Endothelial cell of umbilical vein (primary cell): ENCODE measurements around the gene PROZ. TPM values are rescaled to one million over a fixed set of nuclear protein-coding genes. Genes with fewer than 3 reads are reported as not detected.

Source experiments
- BruUV-seq: library from RNA; stranded (reverse); fragments of 400-500 nt; replicated peaks from 2 replicates; lab custom pipeline; 2021; lab: Mats Ljungman, UMichigan
- CTCF ChIA-PET: fragments of 300-600, 350-600 bp; sonication (Branson Sonifier 250); formaldehyde crosslinking; loops from one replicate; lab custom pipeline; 2021; ENCODE audit warnings: antibody characterized with exemption, inconsistent platforms; lab: Charles Lee
- POLR2A ChIA-PET: fragments of 300-600, 350-600 bp; sonication (Branson Sonifier 250); formaldehyde crosslinking; loops from one replicate; lab custom pipeline; 2021; ENCODE audit warnings: antibody characterized with exemption, inconsistent platforms; lab: Charles Lee
- DNase-seq: peaks from one replicate; pipeline ENCODE4 v3.0.0-alpha.2; 2011; ENCODE audit warnings: low read depth, low spot score
- FAIRE-seq: peaks from 2 replicates; lab custom pipeline; 2011; peaks lifted over from hg19 to GRCh38; lab: Jason Lieb, UNC
- H2AFZ ChIP-seq: 2 replicates; pipeline ENCODE4 v1.6.0; 2012; ENCODE audit warnings: low read depth, low read length, control low read depth, inconsistent platforms
- H3K27ac ChIP-seq: 2 replicates; pipeline ENCODE4 v1.5.1; 2011; ENCODE audit warnings: low read depth, mild to moderate bottlenecking, control low read depth, low read length, moderate library complexity; ENCODE audit not compliant: insufficient read depth
- H3K27me3 ChIP-seq, 2 experiments: 2 replicates each; pipeline versions ENCODE4 v1.6.0 to v1.6.1; 2011; ENCODE audit warnings: low read length in 2 of 2, mixed read lengths in 1 of 2; ENCODE audit not compliant: control insufficient read depth in 2 of 2, insufficient read depth in 2 of 2
- H3K36me3 ChIP-seq, 2 experiments: 2 replicates in 1 of 2; 3 replicates in 1 of 2; pipeline ENCODE4 v1.5.1; 2011; ENCODE audit warnings: low read length in 2 of 2, mild to moderate bottlenecking in 1 of 2, moderate library complexity in 1 of 2; ENCODE audit not compliant: control insufficient read depth in 2 of 2, insufficient read depth in 2 of 2; ENCODE audit errors: extremely low read depth in 1 of 2
- H3K4me1 ChIP-seq: 3 replicates; pipeline ENCODE4 v1.5.1; 2011; ENCODE audit warnings: mild to moderate bottlenecking, low read length; ENCODE audit not compliant: control insufficient read depth, insufficient read depth; ENCODE audit errors: extremely low read depth
- H3K4me2 ChIP-seq: 2 replicates; pipeline ENCODE4 v1.6.1; 2011; ENCODE audit warnings: low read length, control low read depth, mixed read lengths; ENCODE audit not compliant: insufficient read depth
- H3K4me3 ChIP-seq, 3 experiments: fragments of 200-600 bp in 1 of 3; sonication (generic), shearing (Covaris generic) in 1 of 3; replicated peaks in 1 of 3; 2 replicates each; pipeline ENCODE4 v1.5.1; 2011 to 2016; ENCODE audit warnings: control low read depth in 3 of 3, low read length in 3 of 3, mild to moderate bottlenecking in 2 of 3, inconsistent platforms in 1 of 3, low read depth in 1 of 3, moderate library complexity in 1 of 3; ENCODE audit not compliant: insufficient read depth in 1 of 3
- H3K79me2 ChIP-seq: 2 replicates; pipeline ENCODE4 v1.6.0; 2012; ENCODE audit warnings: low read length, inconsistent platforms; ENCODE audit not compliant: control insufficient read depth, insufficient read depth
- H3K9ac ChIP-seq: replicated peaks from 2 replicates; pipeline ENCODE3; 2011; ENCODE audit warnings: low read length, control low read depth; ENCODE audit not compliant: insufficient read depth; ENCODE audit errors: extremely low read depth
- H3K9me1 ChIP-seq: replicated peaks from 3 replicates; pipeline ENCODE4 v1.6.0; 2011; ENCODE audit warnings: mild to moderate bottlenecking, low read length; ENCODE audit not compliant: control insufficient read depth, insufficient read depth; ENCODE audit errors: extremely low read depth
- H3K9me3 ChIP-seq: replicated peaks from 2 replicates; pipeline ENCODE4 v1.5.1; 2012; ENCODE audit warnings: low read length, inconsistent platforms; ENCODE audit not compliant: control insufficient read depth, insufficient read depth
- H4K20me1 ChIP-seq: replicated peaks from 2 replicates; pipeline ENCODE3; 2011; ENCODE audit warnings: mild to moderate bottlenecking, low read length; ENCODE audit not compliant: control insufficient read depth, insufficient read depth; ENCODE audit errors: extremely low read depth
- EZH2 ChIP-seq: IDR thresholded peaks from 2 replicates; pipeline ENCODE4 v1.6.1; 2012; ENCODE audit warnings: borderline replicate concordance, low read depth, mild to moderate bottlenecking, moderate library complexity, low read length, inconsistent platforms; ENCODE audit not compliant: severe bottlenecking
- FOS ChIP-seq: IDR thresholded peaks from 2 replicates; pipeline ENCODE4 v1.6.1; 2011; ENCODE audit warnings: mild to moderate bottlenecking, low read length, moderate library complexity, borderline replicate concordance; ENCODE audit not compliant: insufficient read depth
- GATA2 ChIP-seq: IDR thresholded peaks from 2 replicates; pipeline ENCODE4 v1.7.0; 2011; ENCODE audit warnings: low read depth, mild to moderate bottlenecking, moderate library complexity, mixed read lengths, low read length; ENCODE audit not compliant: insufficient read length, insufficient read depth
- JUN ChIP-seq: IDR thresholded peaks from 2 replicates; pipeline ENCODE4 v1.6.1; 2011; ENCODE audit warnings: borderline replicate concordance, low read depth; ENCODE audit not compliant: insufficient read length, insufficient read depth
- MYC ChIP-seq: IDR thresholded peaks from one replicate; pipeline ENCODE4 v1.6.1; 2011; ENCODE audit warnings: mild to moderate bottlenecking, low read depth, low read length
- POLR2A ChIP-seq: IDR thresholded peaks from 2 replicates; pipeline ENCODE4 v1.6.1; 2012; ENCODE audit warnings: low read depth, mild to moderate bottlenecking, control low read depth, low read length
- POLR2AphosphoS5 ChIP-seq: IDR thresholded peaks from 2 replicates; pipeline ENCODE4 v1.6.1; 2012; ENCODE audit warnings: low read depth, mild to moderate bottlenecking, control low read depth, low read length, moderate library complexity; ENCODE audit not compliant: insufficient read depth
- dilution Hi-C: fragments of 300-500 bp; cut with MboI; formaldehyde crosslinking; loops from one replicate; pipeline ENCODE4 v1.15.0; 2019; ENCODE audit warnings: low sequenced_read_pairs; ENCODE audit not compliant: extremely low pct_ligation_motif_present
- intact Hi-C: fragments of 100-400 bp; cut with micrococcal nuclease; formaldehyde crosslinking; loops from one replicate; pipeline ENCODE4 v1.10.0; 2022
- polyA plus RNA-seq, 4 experiments: library from polyadenylated mRNA; depleted of rRNA in 3 of 4; stranded (reverse) in 3 of 4; unstranded in 1 of 4; fragments of >200 nt; gene quantifications; 2 replicates each; pipeline versions ENCODE4 v1.2.1 to v1.2.3, GENCODE V29; 2011 to 2012; ENCODE audit warnings: missing spikeins in 1 of 4
- total RNA-seq: library from RNA; stranded (reverse); gene quantifications from 2 replicates; pipeline ENCODE4 v1.2.3, GENCODE V29; 2021
- TF ChIP-seq, protein P1 (sequence below): IDR thresholded peaks from 2 replicates; pipeline ENCODE4 v1.6.1; 2011; ENCODE audit not compliant: insufficient read depth, insufficient read length
- TF ChIP-seq, protein P2 (sequence below), 2 donors: IDR thresholded peaks; 1 replicate in 1 of 2; 2 replicates in 1 of 2; pipeline ENCODE4 v1.5.1; 2011; ENCODE audit warnings: low read length in 2 of 2, mild to moderate bottlenecking in 2 of 2, moderate library complexity in 2 of 2, control low read depth in 1 of 2, inconsistent platforms in 1 of 2, low read depth in 1 of 2; ENCODE audit not compliant: insufficient read depth in 1 of 2; ENCODE audit errors: extremely low read depth in 1 of 2

Gene PROZ
- total and polyA plus RNA-seq, 2 donors (not counting 3 experiments of a cell fraction or from before 2014, with no cell fraction given) = not detected

DNA sequence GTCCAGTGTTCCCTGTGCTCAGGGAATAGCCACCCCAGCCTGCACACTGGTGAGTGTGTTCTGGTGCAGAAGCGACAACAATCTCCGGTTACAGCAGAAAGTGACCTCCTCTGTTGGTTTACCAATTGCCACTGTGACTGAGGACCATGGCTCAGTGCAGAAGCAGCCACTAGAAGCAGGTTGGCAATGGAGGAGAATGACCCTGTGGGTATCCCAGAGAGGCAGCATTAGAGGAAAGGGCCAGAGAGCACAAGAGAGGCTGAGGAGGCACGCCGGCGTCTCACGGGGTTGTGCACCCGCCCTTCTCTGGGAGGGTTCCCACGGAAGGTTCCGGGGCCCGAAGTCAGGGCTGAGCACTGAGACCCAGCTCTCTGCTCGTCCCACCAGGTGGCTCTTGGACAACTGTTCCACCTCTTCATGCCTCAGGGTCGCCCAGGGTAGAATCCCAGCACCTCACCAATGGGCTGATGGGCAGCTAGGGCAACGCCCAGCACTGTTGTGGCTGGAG lies 14.0 kb downstream of the PROZ start:
- Histone ChIP-seq H3K4me2 (no peak overlapping the region), H3K27me3 (no peaks in the 10 kb centered on the region), H3K9me1 (no peaks in the 10 kb centered on the region), H3K9me3 (no peaks in the 10 kb centered on the region), H3K36me3 (peaks cover 0 to 10% of the 10 kb centered on the region in 2 experiments), H3K27ac (no peak overlapping the region), H3K4me3 (no peak overlapping the region), H3K4me1 (peaks cover 24% of the 10 kb centered on the region), H3K9ac (no peak overlapping the region), H4K20me1 (no peaks in the 10 kb centered on the region), H3K79me2 (no peaks in the 10 kb centered on the region), H2AFZ (no peak overlapping the region)
- intact Hi-C loops (no loop called here), dilution Hi-C loops (no loop called here)
- no TSS peak for BruUV-seq
- ChIA-PET POLR2A (no interaction called here), CTCF (no interaction called here)
- FAIRE-seq = no peak
- DNase-seq = no peak
- TF ChIP-seq POLR2AphosphoS5 (no peak), MYC (no peak), FOS (no peak), GATA2 (no peak), POLR2A (no peak), EZH2 (no peak)
- TF ChIP-seq, protein P1, sequence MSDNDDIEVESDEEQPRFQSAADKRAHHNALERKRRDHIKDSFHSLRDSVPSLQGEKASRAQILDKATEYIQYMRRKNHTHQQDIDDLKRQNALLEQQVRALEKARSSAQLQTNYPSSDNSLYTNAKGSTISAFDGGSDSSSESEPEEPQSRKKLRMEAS = no peak

DNA sequence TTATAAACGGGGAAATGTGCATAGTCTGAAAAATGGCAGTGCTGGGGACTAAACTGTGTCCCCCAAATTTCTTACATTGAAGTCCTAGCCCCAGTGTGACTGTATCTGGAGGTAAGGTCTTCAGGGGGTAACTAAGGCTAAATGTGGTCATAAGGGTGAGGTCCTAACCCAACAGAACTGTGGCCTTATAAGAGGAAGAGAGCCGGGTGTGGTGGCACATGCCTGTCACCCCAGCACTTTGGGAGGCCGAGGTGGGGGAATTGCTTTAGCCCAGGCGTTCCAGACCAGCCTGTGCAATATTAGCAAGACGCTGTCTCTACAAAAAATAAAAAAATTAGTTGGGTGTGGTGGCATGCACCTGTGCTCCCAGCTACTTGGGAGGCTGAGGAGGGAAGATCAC lies 17.8 kb downstream of the PROZ start:
- BruUV-seq = no TSS peak
- no peaks in the 10 kb centered on the region for H4K20me1 ChIP-seq
- dilution Hi-C loops (no loop called here), intact Hi-C loops (no loop called here)
- peaks cover 16 to 23% of the 10 kb centered on the region in 2 experiments for H3K36me3 ChIP-seq
- FAIRE-seq (no peak), DNase-seq (no peak)
- H3K4me1 ChIP-seq = peaks cover 15% of the 10 kb centered on the region
- H3K27me3 ChIP-seq = no peaks in the 10 kb centered on the region
- POLR2A ChIA-PET = no interaction called here
- no peak for TF ChIP-seq EZH2
- TF ChIP-seq MYC = no peak
- TF ChIP-seq GATA2 = no peak
- TF ChIP-seq FOS = no peak
- TF ChIP-seq JUN = no peak
- TF ChIP-seq, protein P2, sequence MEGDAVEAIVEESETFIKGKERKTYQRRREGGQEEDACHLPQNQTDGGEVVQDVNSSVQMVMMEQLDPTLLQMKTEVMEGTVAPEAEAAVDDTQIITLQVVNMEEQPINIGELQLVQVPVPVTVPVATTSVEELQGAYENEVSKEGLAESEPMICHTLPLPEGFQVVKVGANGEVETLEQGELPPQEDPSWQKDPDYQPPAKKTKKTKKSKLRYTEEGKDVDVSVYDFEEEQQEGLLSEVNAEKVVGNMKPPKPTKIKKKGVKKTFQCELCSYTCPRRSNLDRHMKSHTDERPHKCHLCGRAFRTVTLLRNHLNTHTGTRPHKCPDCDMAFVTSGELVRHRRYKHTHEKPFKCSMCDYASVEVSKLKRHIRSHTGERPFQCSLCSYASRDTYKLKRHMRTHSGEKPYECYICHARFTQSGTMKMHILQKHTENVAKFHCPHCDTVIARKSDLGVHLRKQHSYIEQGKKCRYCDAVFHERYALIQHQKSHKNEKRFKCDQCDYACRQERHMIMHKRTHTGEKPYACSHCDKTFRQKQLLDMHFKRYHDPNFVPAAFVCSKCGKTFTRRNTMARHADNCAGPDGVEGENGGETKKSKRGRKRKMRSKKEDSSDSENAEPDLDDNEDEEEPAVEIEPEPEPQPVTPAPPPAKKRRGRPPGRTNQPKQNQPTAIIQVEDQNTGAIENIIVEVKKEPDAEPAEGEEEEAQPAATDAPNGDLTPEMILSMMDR (IDR thresholded peaks at IDR 0.05; ENCODE audit: extremely low read depth in 1 of 2, insufficient read depth in 1 of 2, low read depth in 1 of 2, low read length in 2 of 2) = no peak
- no peak for TF ChIP-seq POLR2AphosphoS5
- H3K4me2 ChIP-seq = no peak overlapping the region
- H3K27ac ChIP-seq = no peak overlapping the region
- no peak overlapping the region for H2AFZ ChIP-seq
- CTCF ChIA-PET = interaction anchor here (1.4 kb wide), 1 partner anchor 147 kb away, joined by 3 read pairs; no protein-coding TSS in a partner anchor
- H3K9ac ChIP-seq = no peak overlapping the region
- H3K4me3 ChIP-seq = no peak overlapping the region
- no peaks in the 10 kb centered on the region for H3K9me3 ChIP-seq
- no peaks in the 10 kb centered on the region for H3K9me1 ChIP-seq
- no peaks in the 10 kb centered on the region for H3K79me2 ChIP-seq
